Stimulated activated CD8-positive, alpha-beta memory T cell treated with anti-CD3 and anti-CD28 coated beads, Interleukin-12 subunit alpha, Interleukin-12 subunit beta, amount 100 ng/mL, for 24 hours (primary cell): ENCODE data around the gene CNNM2.
"Not testable (repeated sequence)": the region's sequence is repeated elsewhere in the genome, so short reads cannot be mapped to it uniquely, and the experiment has no call there.

Experiments used
- DNase-seq: peaks from one replicate; pipeline ENCODE4 v3.0.0-alpha.2; 2020; ENCODE audit errors: extremely low read depth

Gene CNNM2

GRCh38 chr10:102967123-102967522 lies 49.0 kb downstream of the CNNM2 start:
- no peak for DNase-seq

GRCh38 chr10:102970562-102971340 lies 52.7 kb downstream of the CNNM2 start:
- no peak for DNase-seq

- DNase-seq, result no peak
Observed at GRCh38 chr10:102975483-102976379, 57.6 kb downstream of the CNNM2 start.

GRCh38 chr10:102976380-102976726 lies 58.3 kb downstream of the CNNM2 start:
- DNase-seq, result not testable (repeated sequence)

- DNase-seq, result no peak
Observed at GRCh38 chr10:102982296-102982695, 64.2 kb downstream of the CNNM2 start.

- no peak for DNase-seq
Observed at GRCh38 chr10:102984086-102984485, 66.0 kb downstream of the CNNM2 start.

- DNase-seq, result no peak
Observed at GRCh38 chr10:102985811-102986210, 67.7 kb downstream of the CNNM2 start.

GRCh38 chr10:102988404-102989314 lies 70.6 kb downstream of the CNNM2 start:
- DNase-seq, result no peak

- no peak for DNase-seq
Observed at GRCh38 chr10:102994531-102995295, 76.6 kb downstream of the CNNM2 start.

- DNase-seq, result no peak
Observed at GRCh38 chr10:102996876-102997275, 78.8 kb downstream of the CNNM2 start.

- no peak for DNase-seq
Observed at GRCh38 chr10:102997998-102998397, 79.9 kb downstream of the CNNM2 start.

GRCh38 chr10:102998399-102998907 lies 80.4 kb downstream of the CNNM2 start:
- DNase-seq, result no peak

- DNase-seq, result not testable (repeated sequence)
Observed at GRCh38 chr10:103000050-103000449, 82.0 kb downstream of the CNNM2 start.

GRCh38 chr10:103007017-103007416 lies 88.9 kb downstream of the CNNM2 start:
- DNase-seq, result no peak

- DNase-seq, result no peak
Observed at GRCh38 chr10:103013416-103013815, 95.3 kb downstream of the CNNM2 start.

- DNase-seq, result no peak
Observed at GRCh38 chr10:103019425-103019824, 101.3 kb downstream of the CNNM2 start.

GRCh38 chr10:103021150-103021899 lies 103.2 kb downstream of the CNNM2 start:
- DNase-seq, result no peak

- DNase-seq, result no peak
Observed at GRCh38 chr10:103021900-103022293, 103.8 kb downstream of the CNNM2 start.

GRCh38 chr10:103025696-103026095 lies 107.6 kb downstream of the CNNM2 start:
- DNase-seq, result no peak

GRCh38 chr10:103038570-103038969 lies 120.5 kb downstream of the CNNM2 start:
- no peak for DNase-seq
